ENCODE data around the gene TMEM9.

DNA sequence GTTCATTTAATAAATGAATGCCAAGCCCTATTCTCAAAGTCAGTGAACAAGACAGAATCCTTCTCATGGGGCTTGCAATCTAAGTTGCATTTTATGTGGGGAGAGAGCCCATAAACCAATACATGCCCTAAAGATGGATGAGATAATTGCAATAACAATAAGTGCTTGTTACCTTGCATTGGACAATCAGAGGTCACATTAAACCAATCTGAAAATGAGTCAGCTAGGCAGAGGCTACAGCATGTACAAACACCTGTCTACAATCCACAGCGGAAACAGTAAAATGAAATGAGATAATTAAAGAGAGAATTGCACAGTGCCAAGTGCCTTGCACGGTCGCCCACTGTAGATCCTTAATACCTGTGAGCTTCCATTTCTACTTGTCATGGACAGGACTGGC is 28.9 kb upstream of the TMEM9 start:
- TF ChIP-seq POLR2A (IDR thresholded peaks at IDR 0.05): no peak
- TF ChIP-seq, protein P1, sequence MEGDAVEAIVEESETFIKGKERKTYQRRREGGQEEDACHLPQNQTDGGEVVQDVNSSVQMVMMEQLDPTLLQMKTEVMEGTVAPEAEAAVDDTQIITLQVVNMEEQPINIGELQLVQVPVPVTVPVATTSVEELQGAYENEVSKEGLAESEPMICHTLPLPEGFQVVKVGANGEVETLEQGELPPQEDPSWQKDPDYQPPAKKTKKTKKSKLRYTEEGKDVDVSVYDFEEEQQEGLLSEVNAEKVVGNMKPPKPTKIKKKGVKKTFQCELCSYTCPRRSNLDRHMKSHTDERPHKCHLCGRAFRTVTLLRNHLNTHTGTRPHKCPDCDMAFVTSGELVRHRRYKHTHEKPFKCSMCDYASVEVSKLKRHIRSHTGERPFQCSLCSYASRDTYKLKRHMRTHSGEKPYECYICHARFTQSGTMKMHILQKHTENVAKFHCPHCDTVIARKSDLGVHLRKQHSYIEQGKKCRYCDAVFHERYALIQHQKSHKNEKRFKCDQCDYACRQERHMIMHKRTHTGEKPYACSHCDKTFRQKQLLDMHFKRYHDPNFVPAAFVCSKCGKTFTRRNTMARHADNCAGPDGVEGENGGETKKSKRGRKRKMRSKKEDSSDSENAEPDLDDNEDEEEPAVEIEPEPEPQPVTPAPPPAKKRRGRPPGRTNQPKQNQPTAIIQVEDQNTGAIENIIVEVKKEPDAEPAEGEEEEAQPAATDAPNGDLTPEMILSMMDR (IDR thresholded peaks at IDR 0.05 in 4 of 5, conservative IDR thresholded peaks at IDR 0.05 in 1 of 5): no peak
